Retinal pigment epithelial cell (primary cell): Measurements from ENCODE around the gene NCBP3.

ENCODE experiments used
- DNase-seq: peaks from one replicate; pipeline ENCODE4 v3.0.0-alpha.2; 2010; ENCODE audit warnings: low read depth
- H3K4me3 ChIP-seq: 2 replicates; pipeline ENCODE4 v1.5.1; 2011; ENCODE audit warnings: mild to moderate bottlenecking, low read length, control low read depth, moderate library complexity
- CTCF ChIP-seq: conservative IDR thresholded peaks from 2 replicates; pipeline ENCODE4 v1.5.1; 2011; ENCODE audit warnings: low read depth, low read length, control low read depth, inconsistent platforms

NCBP3 gene

DNA sequence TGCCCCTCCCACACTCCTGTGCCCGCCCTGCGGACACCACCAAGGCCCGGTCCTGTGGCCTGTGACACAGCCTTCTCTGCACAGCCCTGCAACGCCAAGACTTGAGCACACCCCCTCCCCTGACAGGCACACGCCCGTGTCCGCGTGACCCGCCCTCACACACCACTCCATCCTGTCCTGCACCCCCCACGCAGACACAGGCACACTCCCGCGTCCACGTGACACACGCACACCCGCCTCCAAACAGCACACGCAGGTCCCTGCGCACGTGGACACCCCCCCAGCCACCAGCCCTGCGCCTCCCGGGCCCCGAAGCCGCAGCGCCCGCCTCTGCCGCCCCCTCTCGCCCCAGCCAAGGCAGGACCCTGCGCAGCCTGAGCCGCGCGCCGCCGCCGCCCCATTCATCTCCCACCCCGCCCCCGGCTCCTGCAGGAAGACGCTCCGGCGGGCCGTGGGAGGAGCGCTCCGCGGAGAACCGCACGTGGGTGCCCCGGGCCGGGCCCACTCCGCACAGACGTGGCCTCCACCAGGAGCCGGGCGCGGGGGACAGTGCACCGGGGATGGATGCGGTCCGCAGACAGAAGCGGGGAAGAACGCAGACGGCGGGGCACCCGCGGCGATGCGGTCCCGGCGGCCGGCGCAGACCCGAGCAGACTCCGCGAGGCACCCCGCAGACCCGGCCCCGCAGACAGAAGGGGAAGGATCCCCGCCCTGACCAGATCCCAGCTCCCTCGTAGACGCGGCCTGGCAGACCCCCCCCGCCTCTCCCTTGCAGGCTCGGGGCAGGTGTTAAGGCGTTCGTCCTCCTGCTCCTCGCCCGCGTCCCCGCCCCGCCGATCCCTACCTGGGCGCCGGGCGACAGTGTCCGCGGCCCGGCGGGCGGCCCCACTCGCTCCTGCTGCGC is 46.3 kb upstream of the NCBP3 start:
- no peak for TF ChIP-seq CTCF
- H3K4me3 ChIP-seq, result peak overlapping the region; percentile 51
- DNase-seq, result no peak

DNA sequence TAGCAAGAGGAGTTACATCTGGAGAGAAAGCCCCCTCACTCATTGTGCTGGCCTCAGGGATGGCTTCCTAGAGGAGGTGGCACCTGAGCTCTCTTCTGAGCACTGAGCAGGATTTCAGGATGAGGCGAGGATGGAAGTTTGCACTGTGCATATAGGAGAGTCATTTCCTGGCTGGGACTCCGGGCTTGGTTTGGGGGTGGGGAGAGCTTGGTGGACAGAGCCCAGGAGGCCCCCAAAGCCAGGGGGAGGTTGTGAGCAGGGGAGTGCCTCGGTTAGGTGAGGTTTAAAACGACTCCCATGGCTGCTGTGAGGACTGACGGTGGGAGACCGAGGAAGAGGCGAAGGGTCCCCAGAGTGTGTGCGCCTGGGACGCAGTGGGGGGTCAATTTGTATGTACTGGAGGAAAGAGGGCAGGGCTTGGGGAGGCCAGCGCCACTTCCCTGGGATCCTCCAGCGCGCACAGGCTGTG is 45.6 kb upstream of the NCBP3 start:
- peak overlapping the region; percentile 51 for H3K4me3 ChIP-seq
- no peak for DNase-seq
- TF ChIP-seq CTCF, result no peak

GRCh38 chr17:3890878-3891219 is 44.8 kb upstream of the NCBP3 start:
- no peak for TF ChIP-seq CTCF
- no peak for DNase-seq
- no peak overlapping the region for H3K4me3 ChIP-seq

DNA sequence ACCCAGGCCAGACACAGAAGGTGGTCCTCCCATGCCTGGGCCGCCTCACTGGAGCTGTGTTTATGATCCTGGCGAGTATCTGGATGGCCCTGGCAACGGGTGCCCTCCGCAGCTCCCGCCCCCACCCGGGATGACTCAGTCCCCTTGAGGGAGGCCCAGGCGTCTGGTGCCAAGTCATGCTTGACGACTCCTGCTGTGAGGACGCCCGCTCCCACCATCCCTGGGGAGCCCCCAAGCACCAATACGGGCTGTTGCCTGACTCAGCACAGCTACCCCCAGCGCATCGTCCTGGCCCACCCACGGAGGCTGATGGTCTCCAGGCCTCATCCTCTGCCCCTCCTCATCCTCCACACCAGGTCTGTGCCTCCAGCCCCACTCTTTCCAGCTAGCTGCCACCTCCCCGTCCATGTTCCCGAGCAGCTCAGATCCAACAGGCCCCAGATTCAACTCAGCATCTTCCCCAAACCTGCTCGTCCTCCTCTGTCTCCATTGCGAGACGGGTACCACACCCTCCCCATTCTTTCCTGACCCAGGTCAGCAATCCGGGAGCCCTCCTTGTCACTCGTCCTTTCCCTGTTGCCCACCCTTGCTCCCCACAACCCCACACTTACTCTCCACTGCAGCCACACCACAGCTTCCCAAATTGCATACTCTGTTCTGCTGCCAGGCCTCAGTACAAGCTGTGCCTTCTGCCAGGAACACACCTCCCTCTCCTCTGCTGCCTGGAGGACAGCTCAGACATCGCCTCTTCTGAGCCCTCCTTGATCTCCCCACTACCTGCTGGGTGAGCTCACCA is 44.2 kb upstream of the NCBP3 start:
- no peak for TF ChIP-seq CTCF
- DNase-seq, result peak; percentile 79
- H3K4me3 ChIP-seq, result no peak overlapping the region

DNA sequence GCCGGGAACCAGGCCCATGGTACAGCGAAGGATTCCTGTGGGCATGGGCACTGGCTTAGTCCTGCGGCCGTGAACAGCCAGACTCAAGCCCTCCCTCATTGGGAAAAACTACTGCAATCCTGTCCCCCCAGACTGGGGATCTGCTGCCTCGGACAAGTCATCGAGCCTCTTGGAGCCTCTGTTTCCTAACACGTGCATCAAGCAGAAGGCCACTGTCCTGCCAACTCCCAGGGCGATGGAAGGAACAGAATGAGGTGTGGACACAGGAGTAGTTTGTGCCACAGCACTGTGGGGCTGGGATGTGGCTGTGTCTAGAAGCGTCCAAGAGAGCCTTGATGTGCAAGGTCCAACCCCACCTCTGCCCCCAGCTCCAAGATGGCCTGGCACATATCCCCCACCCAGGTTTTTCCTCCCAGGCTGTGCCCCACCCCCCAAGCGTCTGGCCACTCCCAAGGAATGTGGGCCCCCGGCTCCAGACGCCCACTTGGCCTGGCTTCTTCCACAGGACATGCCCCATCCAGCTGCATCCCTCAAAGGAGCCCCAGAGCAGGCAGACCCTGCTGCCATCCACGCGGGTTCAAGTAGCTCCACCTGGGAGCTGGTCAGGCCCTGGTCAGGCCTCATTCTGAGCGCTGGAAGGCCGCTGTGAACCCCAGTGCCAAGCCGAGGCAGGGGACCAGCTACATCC is 43.4 kb upstream of the NCBP3 start:
- DNase-seq, result no peak
- no peak for TF ChIP-seq CTCF
- no peak overlapping the region for H3K4me3 ChIP-seq

- no peak overlapping the region for H3K4me3 ChIP-seq
- no peak for TF ChIP-seq CTCF
- no peak for DNase-seq
Observed at GRCh38 chr17:3888343-3889171, 42.5 kb upstream of the NCBP3 start.
